ENCODE measurements around the gene ZCCHC2.

- TF ChIP-seq YY1 (IDR thresholded peaks at IDR 0.05) (no peak), CTCF (IDR thresholded peaks at IDR 0.05; ENCODE audit: low read depth, low read length, missing input control) (no peak), RAD21 (IDR thresholded peaks at IDR 0.05) (no peak), FOXA1 (IDR thresholded peaks at IDR 0.05) (no peak), ZBTB33 (IDR thresholded peaks at IDR 0.05) (no peak), TAF1 (conservative IDR thresholded peaks at IDR 0.05) (no peak), JUND (IDR thresholded peaks at IDR 0.05) (no peak), GABPA (IDR thresholded peaks at IDR 0.05 in 1 of 2, conservative IDR thresholded peaks at IDR 0.05 in 1 of 2) (no peak), MAX (IDR thresholded peaks at IDR 0.05) (no peak), NR2F2 (IDR thresholded peaks at IDR 0.05) (no peak), SP1 (IDR thresholded peaks at IDR 0.05) (no peak)
- TF ChIP-seq, protein P1, sequence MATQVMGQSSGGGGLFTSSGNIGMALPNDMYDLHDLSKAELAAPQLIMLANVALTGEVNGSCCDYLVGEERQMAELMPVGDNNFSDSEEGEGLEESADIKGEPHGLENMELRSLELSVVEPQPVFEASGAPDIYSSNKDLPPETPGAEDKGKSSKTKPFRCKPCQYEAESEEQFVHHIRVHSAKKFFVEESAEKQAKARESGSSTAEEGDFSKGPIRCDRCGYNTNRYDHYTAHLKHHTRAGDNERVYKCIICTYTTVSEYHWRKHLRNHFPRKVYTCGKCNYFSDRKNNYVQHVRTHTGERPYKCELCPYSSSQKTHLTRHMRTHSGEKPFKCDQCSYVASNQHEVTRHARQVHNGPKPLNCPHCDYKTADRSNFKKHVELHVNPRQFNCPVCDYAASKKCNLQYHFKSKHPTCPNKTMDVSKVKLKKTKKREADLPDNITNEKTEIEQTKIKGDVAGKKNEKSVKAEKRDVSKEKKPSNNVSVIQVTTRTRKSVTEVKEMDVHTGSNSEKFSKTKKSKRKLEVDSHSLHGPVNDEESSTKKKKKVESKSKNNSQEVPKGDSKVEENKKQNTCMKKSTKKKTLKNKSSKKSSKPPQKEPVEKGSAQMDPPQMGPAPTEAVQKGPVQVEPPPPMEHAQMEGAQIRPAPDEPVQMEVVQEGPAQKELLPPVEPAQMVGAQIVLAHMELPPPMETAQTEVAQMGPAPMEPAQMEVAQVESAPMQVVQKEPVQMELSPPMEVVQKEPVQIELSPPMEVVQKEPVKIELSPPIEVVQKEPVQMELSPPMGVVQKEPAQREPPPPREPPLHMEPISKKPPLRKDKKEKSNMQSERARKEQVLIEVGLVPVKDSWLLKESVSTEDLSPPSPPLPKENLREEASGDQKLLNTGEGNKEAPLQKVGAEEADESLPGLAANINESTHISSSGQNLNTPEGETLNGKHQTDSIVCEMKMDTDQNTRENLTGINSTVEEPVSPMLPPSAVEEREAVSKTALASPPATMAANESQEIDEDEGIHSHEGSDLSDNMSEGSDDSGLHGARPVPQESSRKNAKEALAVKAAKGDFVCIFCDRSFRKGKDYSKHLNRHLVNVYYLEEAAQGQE (IDR thresholded peaks at IDR 0.05) = no peak
Measured at GRCh38 chr18:62566818-62567217, 44.0 kb downstream of the ZCCHC2 start.

Data from liver (tissue), 3 donors.